Measurements from ENCODE around the gene ITM2C. TPM values are rescaled to one million over a fixed set of nuclear protein-coding genes. Genes with fewer than 3 reads are reported as not detected.

Gene ITM2C
- total and polyA plus RNA-seq, 2 of the 8 experiments (the other 6 are each of a cell fraction or from before 2014, with no cell fraction given): 362 to 742 TPM

DNA sequence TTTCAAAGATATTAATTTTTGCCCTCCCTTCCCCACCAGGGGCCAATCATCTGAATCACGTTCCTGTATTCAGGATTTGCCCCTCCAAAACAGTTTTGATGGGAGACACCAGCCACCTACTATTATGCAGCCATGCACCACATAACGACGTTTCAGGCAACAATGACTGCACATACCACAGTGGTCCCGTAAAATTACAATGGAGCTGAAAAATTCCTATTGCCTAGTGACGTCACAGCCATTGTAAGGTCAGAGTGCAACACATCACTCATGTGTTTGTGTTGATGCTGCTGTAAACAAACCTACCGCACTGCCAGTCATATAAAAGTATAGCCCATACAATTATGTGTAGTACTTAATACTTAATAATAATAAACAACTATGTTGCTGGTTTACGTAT, 22.6 kb downstream of the ITM2C start:
- DNase-seq (ENCODE audit: low read depth in 1 of 2, low spot score in 2 of 2) (no peak), FAIRE-seq (no peak)
- no peak overlapping the region; a peak in 1 of 7 replicates for H3K9ac ChIP-seq (replicated peaks in 1 of 4; ENCODE audit: extremely low read depth in 1 of 4, low read depth in 3 of 4, low read length in 3 of 4)
- TF ChIP-seq FOSL1 (IDR thresholded peaks at IDR 0.05; ENCODE audit: insufficient read depth, low read depth, low read length) (no peak), JUN (IDR thresholded peaks at IDR 0.05; ENCODE audit: low read depth, low read length) (no peak), EP300 (IDR thresholded peaks at IDR 0.05; ENCODE audit: borderline replicate concordance in 1 of 2, low read depth in 2 of 2, low read length in 2 of 2) (no peak), CEBPB (IDR thresholded peaks at IDR 0.05; ENCODE audit: low read depth, low read length) (no peak), SAP30 (IDR thresholded peaks at IDR 0.05; ENCODE audit: insufficient read depth, insufficient replicate concordance, low read length) (no peak), RNF2 (IDR thresholded peaks at IDR 0.05; ENCODE audit: borderline replicate concordance, low read depth, low read length, missing control alignments, poor library complexity, severe bottlenecking) (no peak), KDM4A (IDR thresholded peaks at IDR 0.05; ENCODE audit: low read depth, low read length, severe bottlenecking) (no peak), KDM5A (IDR thresholded peaks at IDR 0.05; ENCODE audit: low read length) (no peak), CTBP2 (IDR thresholded peaks at IDR 0.05; ENCODE audit: borderline replicate concordance, insufficient read depth, insufficient read length, low read length) (no peak), GABPA (IDR thresholded peaks at IDR 0.05; ENCODE audit: borderline replicate concordance, insufficient read depth, low read length) (no peak), RAD21 (IDR thresholded peaks at IDR 0.05 in 1 of 2, conservative IDR thresholded peaks at IDR 0.05 in 1 of 2; ENCODE audit: low read depth in 2 of 2, low read length in 2 of 2) (no peak)
- TF ChIP-seq, protein P1, sequence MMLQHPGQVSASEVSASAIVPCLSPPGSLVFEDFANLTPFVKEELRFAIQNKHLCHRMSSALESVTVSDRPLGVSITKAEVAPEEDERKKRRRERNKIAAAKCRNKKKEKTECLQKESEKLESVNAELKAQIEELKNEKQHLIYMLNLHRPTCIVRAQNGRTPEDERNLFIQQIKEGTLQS (IDR thresholded peaks at IDR 0.05; ENCODE audit: insufficient read depth, low read depth, low read length): no peak

More for the DNA sequence above, 22.6 kb downstream of the ITM2C start:
- Histone ChIP-seq H3K14ac (ENCODE audit: insufficient read length) (no peak overlapping the region), H3K4me2 (ENCODE audit: insufficient read depth in 1 of 2, low read depth in 2 of 2, low read length in 2 of 2) (no peak overlapping the region), H4K91ac (replicated peaks; ENCODE audit: insufficient read length, low read length) (no peak overlapping the region), H3K4ac (replicated peaks; ENCODE audit: insufficient read length, low read depth, low read length) (no peak overlapping the region), H4K20me1 (replicated peaks in 1 of 2; ENCODE audit: control insufficient read depth in 1 of 2, insufficient read depth in 2 of 2, low read length in 2 of 2) (no peaks in the 10 kb centered on the region), H3K27ac (ENCODE audit: low read depth, low read length) (no peak overlapping the region), H2BK20ac (ENCODE audit: low read length) (no peak overlapping the region), H2BK12ac (ENCODE audit: low read depth, low read length) (no peak overlapping the region), H3K79me1 (ENCODE audit: low read depth, low read length) (no peaks in the 10 kb centered on the region), H3K79me2 (ENCODE audit: control insufficient read depth in 1 of 2, insufficient read depth in 2 of 2, low read length in 2 of 2) (no peaks in the 10 kb centered on the region), H3K9me3 (ENCODE audit: insufficient read depth in 2 of 2, low read depth in 1 of 2, low read length in 1 of 2) (no peaks in the 10 kb centered on the region), H2AFZ (ENCODE audit: low read length) (no peak overlapping the region), H3K27me3 (replicated peaks in 1 of 4; ENCODE audit: control insufficient read depth in 3 of 4, extremely low read depth in 1 of 4, insufficient read depth in 3 of 4, low read length in 3 of 4) (no peaks in the 10 kb centered on the region), H4K8ac (ENCODE audit: extremely low read depth, insufficient read depth, low read length) (no peak overlapping the region), H3K18ac (ENCODE audit: extremely low read depth, low read length) (no peak overlapping the region), H3K23ac (ENCODE audit: insufficient read length) (no peak overlapping the region), H2BK5ac (ENCODE audit: low read depth, low read length) (no peak overlapping the region), H2BK15ac (ENCODE audit: low read length) (no peak overlapping the region), H3K56ac (replicated peaks; ENCODE audit: insufficient read length, low read depth, low read length) (no peak overlapping the region), H3K36me3 (ENCODE audit: control insufficient read depth in 2 of 4, insufficient read depth in 4 of 4, low read length in 3 of 4) (no peaks in the 10 kb centered on the region), H2BK120ac (replicated peaks; ENCODE audit: low read depth, low read length) (no peak overlapping the region), H3K4me3 (ENCODE audit: extremely low read depth in 1 of 4, insufficient read depth in 2 of 4, low read depth in 3 of 4, low read length in 4 of 4) (no peak overlapping the region), H3K23me2 (ENCODE audit: low read depth, low read length) (no peaks in the 10 kb centered on the region), H3K4me1 (replicated peaks in 1 of 4; ENCODE audit: control insufficient read depth in 3 of 4, insufficient read depth in 4 of 4, low read length in 3 of 4) (peaks cover 5 to 9% (median 7%) of the 10 kb centered on the region in 4 experiments), H4K5ac (ENCODE audit: insufficient read length, low read depth, low read length) (no peak overlapping the region), H2AK5ac (ENCODE audit: low read depth, low read length) (no peak overlapping the region)
- ChIA-PET CTCF (ENCODE audit: partially characterized antibody) (interaction anchor here (0.7 to 1.3 kb wide), 2 partner anchors 17 to 39 kb away, joined by 4 to 6 read pairs; no protein-coding TSS in a partner anchor), POLR2A (ENCODE audit: partially characterized antibody) (interaction anchor here (1.0 kb wide), 1 partner anchor 19 kb away, joined by 5 read pairs; no protein-coding TSS in a partner anchor)
- WGBS, 2 experiments (ENCODE audit: extremely low coverage in 1 of 2, insufficient coverage in 1 of 2, insufficient read length in 1 of 2, insufficient replicate concordance in 2 of 2, low coverage in 1 of 2, low lambda C conversion rate in 2 of 2, missing lambda C conversion rate in 1 of 2): 90% methylated on average over 7 of the region's 7 CpGs; no CpG with 5 or more reads in 1 of the 2 experiments
